IMR-90 (cell line): Measurements from ENCODE around the gene CPD.

Experiments used
- CEBPB ChIP-seq: IDR thresholded peaks from 2 replicates; pipeline ENCODE4 v1.6.1; 2012; ENCODE audit warnings: low read depth, low read length, improper control_type of control experiment
- CHD1 ChIP-seq: IDR thresholded peaks from 2 replicates; pipeline ENCODE4 v1.6.1; 2012; ENCODE audit warnings: low read depth, low read length, improper control_type of control experiment
- FOS ChIP-seq: fragments of 150-350 bp; IDR thresholded peaks from 2 replicates; pipeline ENCODE4 v1.6.1; 2016; ENCODE audit warnings: low read depth, low read length
- MAFK ChIP-seq: IDR thresholded peaks from 2 replicates; pipeline ENCODE4 v1.6.1; 2012; ENCODE audit warnings: low read depth, low read length, improper control_type of control experiment
- MXI1 ChIP-seq: IDR thresholded peaks from 2 replicates; pipeline ENCODE4 v1.6.1; 2012; ENCODE audit warnings: low read depth, mild to moderate bottlenecking, low read length, moderate library complexity, borderline replicate concordance
- NFE2L2 ChIP-seq: fragments of 150-350 bp; IDR thresholded peaks from 2 replicates; pipeline ENCODE4 v1.6.1; 2016; ENCODE audit warnings: low read depth, mild to moderate bottlenecking, low read length
- POLR2A ChIP-seq: IDR thresholded peaks from 2 replicates; pipeline ENCODE4 v1.6.1; 2012; ENCODE audit warnings: mild to moderate bottlenecking, low read depth, low read length
- RAD21 ChIP-seq: IDR thresholded peaks from 2 replicates; pipeline ENCODE4 v1.6.1; 2012; ENCODE audit warnings: low read length, improper control_type of control experiment
- RCOR1 ChIP-seq: IDR thresholded peaks from 2 replicates; pipeline ENCODE4 v1.6.1; 2012; ENCODE audit warnings: mild to moderate bottlenecking, low read length, improper control_type of control experiment; ENCODE audit not compliant: insufficient replicate concordance
- RFX5 ChIP-seq: IDR thresholded peaks from 2 replicates; pipeline ENCODE4 v1.8.0; 2012; ENCODE audit warnings: low read depth, mild to moderate bottlenecking, low read length, moderate library complexity
- SMC3 ChIP-seq: fragments of 150-350 bp; IDR thresholded peaks from 2 replicates; pipeline ENCODE4 v1.6.1; 2016; ENCODE audit warnings: low read depth, mild to moderate bottlenecking, antibody characterized with exemption, low read length, moderate library complexity
- TF ChIP-seq, protein P1 (sequence below): conservative IDR thresholded peaks from 2 replicates; pipeline ENCODE4 v1.5.1; 2012; ENCODE audit warnings: mild to moderate bottlenecking, low read depth, low read length, improper control_type of control experiment
- TF ChIP-seq, protein P2 (sequence below): fragments of 150-350 bp; IDR thresholded peaks from 2 replicates; pipeline ENCODE4 v1.6.1; 2017; ENCODE audit warnings: mild to moderate bottlenecking, antibody characterized with exemption, low read length, low read depth

- TF ChIP-seq, protein P1, sequence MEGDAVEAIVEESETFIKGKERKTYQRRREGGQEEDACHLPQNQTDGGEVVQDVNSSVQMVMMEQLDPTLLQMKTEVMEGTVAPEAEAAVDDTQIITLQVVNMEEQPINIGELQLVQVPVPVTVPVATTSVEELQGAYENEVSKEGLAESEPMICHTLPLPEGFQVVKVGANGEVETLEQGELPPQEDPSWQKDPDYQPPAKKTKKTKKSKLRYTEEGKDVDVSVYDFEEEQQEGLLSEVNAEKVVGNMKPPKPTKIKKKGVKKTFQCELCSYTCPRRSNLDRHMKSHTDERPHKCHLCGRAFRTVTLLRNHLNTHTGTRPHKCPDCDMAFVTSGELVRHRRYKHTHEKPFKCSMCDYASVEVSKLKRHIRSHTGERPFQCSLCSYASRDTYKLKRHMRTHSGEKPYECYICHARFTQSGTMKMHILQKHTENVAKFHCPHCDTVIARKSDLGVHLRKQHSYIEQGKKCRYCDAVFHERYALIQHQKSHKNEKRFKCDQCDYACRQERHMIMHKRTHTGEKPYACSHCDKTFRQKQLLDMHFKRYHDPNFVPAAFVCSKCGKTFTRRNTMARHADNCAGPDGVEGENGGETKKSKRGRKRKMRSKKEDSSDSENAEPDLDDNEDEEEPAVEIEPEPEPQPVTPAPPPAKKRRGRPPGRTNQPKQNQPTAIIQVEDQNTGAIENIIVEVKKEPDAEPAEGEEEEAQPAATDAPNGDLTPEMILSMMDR = no peak
- TF ChIP-seq RAD21 (no peak), MAFK (no peak), CEBPB (no peak), SMC3 (no peak), POLR2A (no peak), RFX5 (no peak), MXI1 (no peak), RCOR1 (no peak), CHD1 (no peak), NFE2L2 (no peak), FOS (no peak)
- TF ChIP-seq, protein P2, sequence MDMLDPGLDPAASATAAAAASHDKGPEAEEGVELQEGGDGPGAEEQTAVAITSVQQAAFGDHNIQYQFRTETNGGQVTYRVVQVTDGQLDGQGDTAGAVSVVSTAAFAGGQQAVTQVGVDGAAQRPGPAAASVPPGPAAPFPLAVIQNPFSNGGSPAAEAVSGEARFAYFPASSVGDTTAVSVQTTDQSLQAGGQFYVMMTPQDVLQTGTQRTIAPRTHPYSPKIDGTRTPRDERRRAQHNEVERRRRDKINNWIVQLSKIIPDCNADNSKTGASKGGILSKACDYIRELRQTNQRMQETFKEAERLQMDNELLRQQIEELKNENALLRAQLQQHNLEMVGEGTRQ = no peak
Observed at GRCh38 chr17:30349252-30349651, 29.5 kb upstream of the CPD start.
